Left ventricle myocardium inferior (tissue), 1 donor: ENCODE measurements around the gene PTEN. TPM values are rescaled to one million over a fixed set of nuclear protein-coding genes. Genes with fewer than 3 reads are reported as not detected.
"Not testable (repeated sequence)": the region's sequence is repeated elsewhere in the genome, so short reads cannot be mapped to it uniquely, and the experiment has no call there.

Experiments used
- DNase-seq: peaks from one replicate; pipeline ENCODE4 v3.0.0-alpha.2; 2020
- H3K27ac ChIP-seq: fragments of 200-600 bp; replicated peaks from 2 replicates; pipeline ENCODE4 v1.8.0; 2021
- H3K27me3 ChIP-seq: fragments of 200-600 bp; 2 replicates; pipeline ENCODE4 v1.8.0; 2021; ENCODE audit warnings: low read depth
- H3K36me3 ChIP-seq: fragments of 200-600 bp; 2 replicates; pipeline ENCODE4 v1.8.0; 2021
- H3K4me1 ChIP-seq: fragments of 200-600 bp; 2 replicates; pipeline ENCODE4 v1.8.0; 2021
- H3K4me3 ChIP-seq: fragments of 200-600 bp; 2 replicates; pipeline ENCODE4 v1.8.0; 2021; ENCODE audit warnings: mild to moderate bottlenecking, moderate library complexity
- H3K9me3 ChIP-seq: fragments of 200-600 bp; replicated peaks from 2 replicates; pipeline ENCODE4 v1.8.0; 2021
- CTCF ChIP-seq: fragments of 200-600 bp; IDR thresholded peaks from 2 replicates; pipeline ENCODE4 v1.8.0; 2021; ENCODE audit warnings: antibody characterized with exemption, mild to moderate bottlenecking, borderline replicate concordance
- intact Hi-C: fragments of 100-400 bp; cut with micrococcal nuclease; formaldehyde crosslinking; loops from one replicate; pipeline ENCODE4 v1.11.0; 2022
- total RNA-seq: library from RNA; stranded (reverse); fragmentation: NEBNext Ultra II Directional; extraction: Animal tissue kit (Norgen Biotek cat#: 25700); gene quantifications from one replicate; pipeline ENCODE4 v1.2.1, GENCODE V29; 2021
- donor health status: DM: no; HTN: yes; CAD: no; lungs with severe emphysema.

Gene PTEN
- total RNA-seq, 1 donor from 2014 or later, result 49.9 TPM

- Histone ChIP-seq H3K4me3 (no peak overlapping the region), H3K27me3 (no peaks in the 10 kb centered on the region), H3K27ac (no peak overlapping the region), H3K36me3 (no peaks in the 10 kb centered on the region), H3K9me3 (no peaks in the 10 kb centered on the region), H3K4me1 (no peaks in the 10 kb centered on the region)
- intact Hi-C loops, result no loop called here
- TF ChIP-seq CTCF, result no peak
- DNase-seq, result no peak
Measured at GRCh38 chr10:87847550-87847949, 15.9 kb upstream of the PTEN start.

DNA sequence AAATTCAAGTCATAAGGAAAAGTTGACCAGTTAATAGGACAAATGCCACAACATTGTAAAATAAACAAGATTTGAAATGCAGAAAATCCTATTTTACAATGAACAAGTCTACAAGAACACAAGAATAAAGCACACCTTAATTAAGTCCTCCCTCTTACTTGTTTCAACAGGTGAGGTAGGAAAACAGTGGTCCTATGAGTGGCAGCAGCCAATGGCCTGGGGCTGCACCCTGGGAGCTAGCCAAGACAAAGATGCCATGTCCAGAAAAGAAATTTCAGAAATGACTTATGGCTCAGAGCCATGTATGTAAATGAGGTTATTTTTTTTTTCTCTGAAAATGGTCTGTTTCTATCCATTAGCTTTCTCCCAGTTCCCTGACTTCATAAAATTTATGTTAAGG, 14.4 kb upstream of the PTEN start:
- intact Hi-C loops, result no loop called here

GRCh38 chr10:87850742-87851205, 12.7 kb upstream of the PTEN start:
- Histone ChIP-seq H3K4me1 (no peaks in the 10 kb centered on the region), H3K27me3 (no peaks in the 10 kb centered on the region), H3K36me3 (no peaks in the 10 kb centered on the region), H3K4me3 (no peak overlapping the region), H3K9me3 (no peaks in the 10 kb centered on the region), H3K27ac (no peak overlapping the region)
- intact Hi-C loops, result loop anchor here (5.0 kb wide), 2 partner anchors 537 to 702 kb away; no protein-coding TSS in a partner anchor
- peak; percentile 84 for TF ChIP-seq CTCF
- peak; percentile 45 for DNase-seq

More for the DNA sequence above, 14.4 kb upstream of the PTEN start:
- no peak for DNase-seq
- Histone ChIP-seq H3K4me1 (no peaks in the 10 kb centered on the region), H3K9me3 (no peaks in the 10 kb centered on the region), H3K27me3 (no peaks in the 10 kb centered on the region), H3K27ac (no peak overlapping the region), H3K4me3 (no peak overlapping the region), H3K36me3 (no peaks in the 10 kb centered on the region)
- no peak for TF ChIP-seq CTCF

DNA sequence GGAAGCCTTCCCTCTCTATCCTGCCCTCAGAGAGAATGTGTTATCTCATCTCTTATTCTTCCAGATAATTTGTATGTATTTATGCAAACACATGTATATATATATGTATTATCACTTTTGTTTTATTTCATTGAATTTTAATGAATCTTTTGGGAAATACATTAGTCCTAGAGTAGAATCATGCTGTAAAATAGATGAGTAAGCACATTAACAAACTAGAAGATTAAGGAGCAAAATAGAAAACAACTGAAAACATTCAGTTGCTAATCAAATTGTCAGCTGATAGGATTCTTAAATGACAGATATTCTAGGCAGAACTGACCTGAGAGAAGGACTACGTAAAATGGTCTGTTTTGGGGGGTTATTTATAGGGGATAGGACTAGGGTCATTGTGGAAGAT, 11.3 kb upstream of the PTEN start:
- Histone ChIP-seq H3K27me3 (no peaks in the 10 kb centered on the region), H3K27ac (no peak overlapping the region), H3K4me3 (no peak overlapping the region), H3K36me3 (no peaks in the 10 kb centered on the region), H3K9me3 (no peaks in the 10 kb centered on the region), H3K4me1 (no peaks in the 10 kb centered on the region)
- no peak for DNase-seq
- intact Hi-C loops, result loop anchor here (5.0 kb wide), 2 partner anchors 535 to 700 kb away; no protein-coding TSS in a partner anchor
- TF ChIP-seq CTCF, result no peak

DNA sequence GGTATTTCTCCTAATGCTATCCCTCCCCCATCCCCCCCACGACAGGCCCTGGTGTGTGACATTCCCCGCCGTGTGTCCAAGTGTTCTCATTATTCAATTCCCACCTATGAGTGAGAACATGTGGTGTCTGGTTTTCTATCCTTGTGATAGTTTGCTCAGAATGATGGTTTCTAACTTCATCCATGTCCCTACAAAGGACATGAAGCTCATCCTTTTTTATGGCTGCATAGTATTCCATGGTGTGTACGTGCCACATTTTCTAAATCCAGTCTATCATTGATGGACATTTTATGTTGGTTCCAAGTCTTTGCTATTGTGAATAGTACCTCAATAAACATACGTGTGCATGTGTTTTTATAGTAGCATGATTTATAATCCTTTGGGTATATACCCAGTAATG, 8.2 kb upstream of the PTEN start:
- H3K4me3 ChIP-seq, DNase-seq, intact Hi-C loops: not testable (repeated sequence)

GRCh38 chr10:87855665-87856064, 7.8 kb upstream of the PTEN start:
- DNase-seq, H3K27ac ChIP-seq, H3K36me3 ChIP-seq, H3K9me3 ChIP-seq, H3K27me3 ChIP-seq, H3K4me1 ChIP-seq, H3K4me3 ChIP-seq, intact Hi-C loops: not testable (repeated sequence)

More for the DNA sequence above, 8.2 kb upstream of the PTEN start:
- H3K4me1 ChIP-seq, H3K36me3 ChIP-seq, H3K9me3 ChIP-seq, H3K27ac ChIP-seq, H3K27me3 ChIP-seq: not testable (repeated sequence)
